K562 (cell line): Measurements from ENCODE around the gene ADGRL3. TPM values are rescaled to one million over a fixed set of nuclear protein-coding genes. Genes with fewer than 3 reads are reported as not detected.

ENCODE experiments used
- ATAC-seq: fragments of 200-7000 bp; cut with Tn5 transposase; 3 replicates; pipeline ENCODE4 v1.9.1; 2020; ENCODE audit warnings: moderate library complexity
- BruUV-seq: library from RNA; stranded (reverse); fragments of 400-500 nt; replicated peaks from 2 replicates; lab custom pipeline; 2021; lab: Mats Ljungman, UMichigan
- CTCF ChIA-PET: fragments of 300-600 bp; formaldehyde crosslinking; extraction: SDS; loops from one replicate; lab custom pipeline; 2021; ENCODE audit warnings: low intra/inter-chr PET ratio; lab: Yijun Ruan, JAX
- POLR2A ChIA-PET: fragments of 300-600, 350-650 bp; sonication (Branson Sonifier 250); formaldehyde crosslinking; extraction: SDS; loops from one replicate; lab custom pipeline; 2021; ENCODE audit warnings: antibody characterized with exemption, inconsistent platforms; lab: Yijun Ruan, JAX
- DNase-seq, 4 experiments: peaks; one replicate each; pipeline versions ENCODE4 v3.0.0 to v3.0.0-alpha.2; 2011 to 2018; ENCODE audit warnings: low spot score in 3 of 4, mixed read lengths in 3 of 4; ENCODE audit errors: extremely low read depth in 1 of 4
- FAIRE-seq: peaks from 2 replicates; lab custom pipeline; 2011; peaks lifted over from hg19 to GRCh38; lab: Jason Lieb, UNC
- H2AFZ ChIP-seq: 2 replicates; pipeline ENCODE4 v1.6.0; 2011; ENCODE audit warnings: low read depth, low read length, control low read depth, inconsistent platforms
- H3K27ac ChIP-seq: fragments of 200-600 bp; 3 replicates; pipeline ENCODE4 v1.8.0; 2011; ENCODE audit warnings: low read depth, mild to moderate bottlenecking, control low read depth, inconsistent platforms, low read length, moderate library complexity, mixed read lengths; ENCODE audit errors: extremely low read depth
- H3K27me3 ChIP-seq, 2 experiments: fragments of 300-600 bp in 1 of 2; 2 replicates in 1 of 2; 3 replicates in 1 of 2; pipeline versions ENCODE4 v1.6.0 to v1.8.0; 2011; ENCODE audit warnings: inconsistent platforms in 2 of 2, low read length in 2 of 2, mild to moderate bottlenecking in 1 of 2, mixed read lengths in 1 of 2, moderate library complexity in 1 of 2; ENCODE audit not compliant: control insufficient read depth in 2 of 2, insufficient read depth in 2 of 2
- H3K36me3 ChIP-seq: fragments of 300-600 bp; 3 replicates; pipeline ENCODE4 v1.8.0; 2011; ENCODE audit warnings: mild to moderate bottlenecking, low read length, inconsistent platforms; ENCODE audit not compliant: control insufficient read depth, insufficient read depth
- H3K4me1 ChIP-seq, 2 experiments: fragments of 200-600 bp in 1 of 2; replicated peaks in 1 of 2; 2 replicates in 1 of 2; 3 replicates in 1 of 2; pipeline versions ENCODE4 v1.5.1 to v1.8.0; 2011; ENCODE audit warnings: inconsistent platforms in 2 of 2, low read length in 2 of 2, mild to moderate bottlenecking in 1 of 2, mixed read lengths in 1 of 2, moderate library complexity in 1 of 2; ENCODE audit not compliant: control insufficient read depth in 2 of 2, insufficient read depth in 2 of 2
- H3K4me2 ChIP-seq: 2 replicates; pipeline ENCODE4 v1.6.1; 2011; ENCODE audit warnings: low read length, control low read depth, inconsistent platforms, mixed read lengths; ENCODE audit not compliant: insufficient read depth
- H3K4me3 ChIP-seq: fragments of 200-600 bp; sonication (generic), shearing (Covaris generic); 2 replicates; pipeline ENCODE4 v1.5.1; 2016; ENCODE audit warnings: control low read depth, inconsistent platforms
- H3K79me2 ChIP-seq: fragments of 200-600 bp; 3 replicates; pipeline ENCODE4 v1.8.0; 2011; ENCODE audit warnings: low read length, inconsistent platforms; ENCODE audit not compliant: control insufficient read depth, insufficient read depth
- H3K9ac ChIP-seq, 2 experiments: 2 replicates each; pipeline versions ENCODE4 v1.6.0 to v1.6.1; 2011; ENCODE audit warnings: low read depth in 2 of 2, low read length in 2 of 2, control low read depth in 1 of 2, inconsistent platforms in 1 of 2, mild to moderate bottlenecking in 1 of 2, mixed read lengths in 1 of 2; ENCODE audit not compliant: insufficient read depth in 1 of 2
- H3K9me1 ChIP-seq: one replicate; pipeline ENCODE4 v1.6.0; 2011; ENCODE audit warnings: inconsistent platforms, mild to moderate bottlenecking, low read length, moderate library complexity; ENCODE audit not compliant: control insufficient read depth, insufficient read depth
- H3K9me3 ChIP-seq: replicated peaks from 2 replicates; pipeline ENCODE4 v1.5.1; 2011; ENCODE audit warnings: low read depth, low read length, inconsistent platforms; ENCODE audit not compliant: control insufficient read depth, insufficient read depth
- H4K20me1 ChIP-seq: replicated peaks from 2 replicates; pipeline ENCODE4 v1.6.1; 2011; ENCODE audit warnings: low read length, inconsistent platforms, mixed read lengths; ENCODE audit not compliant: control insufficient read depth, insufficient read depth
- ATF7 ChIP-seq: fragments of 450-650 bp; IDR thresholded peaks from 2 replicates; pipeline ENCODE4 v1.7.1; 2014; ENCODE audit warnings: mild to moderate bottlenecking, moderate library complexity
- CREB1 ChIP-seq, 2 experiments: sonication (generic) in 1 of 2; formaldehyde crosslinking in 1 of 2; IDR thresholded peaks; 2 replicates each; pipeline versions ENCODE4 v1.6.1 to v1.8.0; 2012 to 2022; ENCODE audit warnings: inconsistent platforms in 1 of 2, mild to moderate bottlenecking in 1 of 2, missing genetic modification reagents in 1 of 2, moderate library complexity in 1 of 2
- DACH1 ChIP-seq: fragments of 450-650 bp; IDR thresholded peaks from 2 replicates; pipeline ENCODE4 v1.6.1; 2018; ENCODE audit not compliant: partially characterized antibody
- E4F1 ChIP-seq: fragments of 250-450 bp; sonication (Bioruptor Pico); IDR thresholded peaks from 2 replicates; pipeline ENCODE4 v1.5.0; 2021; ENCODE audit warnings: mild to moderate bottlenecking, borderline replicate concordance
- KDM2B ChIP-seq: fragments of 250-450 bp; sonication (Bioruptor Pico); IDR thresholded peaks from 2 replicates; pipeline ENCODE4 v1.8.0; 2021; ENCODE audit warnings: mild to moderate bottlenecking, moderate library complexity
- NKRF ChIP-seq: fragments of 450-650 bp; IDR thresholded peaks from 2 replicates; pipeline ENCODE4 v1.6.1; 2016; ENCODE audit warnings: borderline replicate concordance
- RHOXF2B ChIP-seq: fragments of 250-450 bp; sonication (Bioruptor Pico); conservative IDR thresholded peaks from 2 replicates; pipeline ENCODE4 v1.5.1; 2021
- SMARCE1 ChIP-seq: fragments of 450-650 bp; IDR thresholded peaks from 2 replicates; pipeline ENCODE4 v1.7.1; 2016; ENCODE audit warnings: mild to moderate bottlenecking
- ZNF133 ChIP-seq: fragments of 250-450 bp; sonication (Bioruptor Pico); IDR thresholded peaks from 2 replicates; pipeline ENCODE4 v1.4.0; 2020; ENCODE audit warnings: mild to moderate bottlenecking
- ZNF282 ChIP-seq: sonication (generic); formaldehyde crosslinking; IDR thresholded peaks from 2 replicates; pipeline ENCODE4 v1.8.1; 2023; ENCODE audit warnings: missing genetic modification reagents
- ZNF395 ChIP-seq: fragments of 200-800 bp; sonication (Bioruptor generic); IDR thresholded peaks from 2 replicates; pipeline ENCODE4 v1.6.1; 2017; ENCODE audit warnings: missing genetic modification characterization, missing compliant biosample characterization
- ZNF584 ChIP-seq: fragments of 200-800 bp; sonication (Bioruptor generic); IDR thresholded peaks from 2 replicates; pipeline ENCODE4 v1.6.1; 2016; ENCODE audit warnings: low read depth, mild to moderate bottlenecking, missing genetic modification characterization, missing compliant biosample characterization
- ZNF740 ChIP-seq, 3 experiments: fragments of 200-800 bp in 1 of 3; sonication (Bioruptor generic) in 1 of 3; sonication (generic) in 1 of 3; formaldehyde crosslinking in 1 of 3; IDR thresholded peaks; 2 replicates each; pipeline versions ENCODE4 v1.6.1 to v1.8.0; 2016 to 2022; ENCODE audit warnings: mild to moderate bottlenecking in 2 of 3, missing compliant biosample characterization in 2 of 3, missing genetic modification characterization in 2 of 3, missing genetic modification reagents in 1 of 3
- WGBS: fragments of 100-300 bp; shearing (Covaris generic); methylation state at CpG from one replicate; pipeline ENCODE4 v1.1.6; 2016; ENCODE audit warnings: low coverage, mixed read lengths; ENCODE audit not compliant: insufficient coverage; ENCODE audit errors: missing lambda C conversion rate; 5-methylcytosine and 5-hydroxymethylcytosine counted together
- in situ Hi-C: fragments of 300-500 bp; cut with MboI; formaldehyde crosslinking; loops from 4 replicates; pipeline ENCODE4 v1.15.0; 2018; ENCODE audit warnings: inconsistent platforms, mixed read lengths
- intact Hi-C: fragments of 100-400 bp; cut with micrococcal nuclease; formaldehyde crosslinking; loops from 2 replicates; pipeline ENCODE4 v1.14.2; 2022
- polyA plus RNA-seq, 8 experiments: library from polyadenylated mRNA; depleted of rRNA in 4 of 8; stranded (reverse) in 5 of 8; unstranded in 3 of 8; fragments of >200 nt; fragmentation: Nextera tagmentation in 2 of 8; fragmentation: Illumina TruSeq in 1 of 8; extraction: Ambion mirVana in 2 of 8; extraction: Trizol in 1 of 8; gene quantifications; 2 replicates each; pipeline versions ENCODE4 v1.2.1 to v1.2.3, GENCODE V29; 2011 to 2014; ENCODE audit warnings: inconsistent platforms in 1 of 8, missing spikeins in 1 of 8
- total RNA-seq, 7 experiments: library from RNA; depleted of rRNA in 6 of 7; stranded (reverse); fragments of >200 nt in 6 of 7; fragmentation: Illumina TruSeq in 2 of 7; extraction: Trizol in 2 of 7; gene quantifications; 2 replicates each; pipeline versions ENCODE4 v1.2.1 to v1.2.3, GENCODE V29; 2011 to 2021; ENCODE audit warnings: low replicate concordance in 1 of 7
- TF ChIP-seq, protein P1 (sequence below): fragments of 450-650 bp; conservative IDR thresholded peaks from 2 replicates; pipeline ENCODE4 v1.6.1; 2016; ENCODE audit warnings: missing genetic modification characterization, low read depth, mild to moderate bottlenecking, missing compliant biosample characterization, moderate library complexity

Gene ADGRL3
- total and polyA plus RNA-seq, 9 of the 15 experiments (the other 6 are each of a cell fraction or from before 2014, with no cell fraction given), result 0.03 to 0.14 (median 0.04) TPM; not detected in 2

- H2AFZ ChIP-seq, result no peak overlapping the region
- TF ChIP-seq ZNF395 (CRISPR knock-in tag) (no peak), ZNF584 (no peak), CREB1 (IDR thresholded peaks at IDR 0.05) (no peak), CREB1 (CRISPR knock-in tag; IDR thresholded peaks at IDR 0.05) (no peak), ATF7 (no peak), ZNF133 (CRISPR knock-in tag) (no peak), ZNF740 (CRISPR knock-in tag; IDR thresholded peaks at IDR 0.05) (no peak), ZNF740 (tag; IDR thresholded peaks at IDR 0.05) (no peak), DACH1 (no peak), SMARCE1 (no peak), KDM2B (CRISPR knock-in tag) (no peak), NKRF (no peak), ZNF282 (CRISPR knock-in tag) (no peak), E4F1 (CRISPR knock-in tag) (no peak), RHOXF2B (CRISPR knock-in tag) (no peak)
- TF ChIP-seq, protein P1, sequence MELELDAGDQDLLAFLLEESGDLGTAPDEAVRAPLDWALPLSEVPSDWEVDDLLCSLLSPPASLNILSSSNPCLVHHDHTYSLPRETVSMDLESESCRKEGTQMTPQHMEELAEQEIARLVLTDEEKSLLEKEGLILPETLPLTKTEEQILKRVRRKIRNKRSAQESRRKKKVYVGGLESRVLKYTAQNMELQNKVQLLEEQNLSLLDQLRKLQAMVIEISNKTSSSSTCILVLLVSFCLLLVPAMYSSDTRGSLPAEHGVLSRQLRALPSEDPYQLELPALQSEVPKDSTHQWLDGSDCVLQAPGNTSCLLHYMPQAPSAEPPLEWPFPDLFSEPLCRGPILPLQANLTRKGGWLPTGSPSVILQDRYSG (tag), result no peak
Measured at GRCh38 chr4:61918987-61919386, 718.9 kb downstream of the ADGRL3 start.

More at GRCh38 chr4:61918987-61919386, 718.9 kb downstream of the ADGRL3 start:
- in situ Hi-C loops, result no loop called here
- Histone ChIP-seq H3K9me3 (no peaks in the 10 kb centered on the region), H3K36me3 (no peaks in the 10 kb centered on the region), H3K4me1 (no peaks in the 10 kb centered on the region), H3K9ac (no peak overlapping the region), H3K4me2 (no peak overlapping the region), H3K9me1 (no peaks in the 10 kb centered on the region), H4K20me1 (no peaks in the 10 kb centered on the region), H3K79me2 (no peaks in the 10 kb centered on the region), H3K27ac (no peak overlapping the region), H3K4me3 (no peak overlapping the region), H3K27me3 (no peaks in the 10 kb centered on the region)
- intact Hi-C loops, result no loop called here
- ATAC-seq (no peak), FAIRE-seq (no peak), DNase-seq (no peak)
- 0% methylated on average over 2 of the region's 2 CpGs for WGBS
- BruUV-seq, result no TSS peak
- ChIA-PET CTCF (no interaction called here), POLR2A (no interaction called here)
